C1 segment of cervical spinal cord (tissue), 14 donors: ENCODE data around the gene CEP250.
"Not testable (repeated sequence)": the region's sequence is repeated elsewhere in the genome, so short reads cannot be mapped to it uniquely, and the experiment has no call there.

Experiments used
- DNase-seq, 14 donors: peaks; one replicate each; lab custom pipeline; 2025; lab: John Stamatoyannopoulos, UW

CEP250 gene

GRCh38 chr20:35491823-35492222, 36.4 kb downstream of the CEP250 start:
- no peak for DNase-seq

GRCh38 chr20:35492352-35492751, 37.0 kb downstream of the CEP250 start:
- no peak for DNase-seq

- DNase-seq, result no peak
These were observed 41.1 kb downstream of the CEP250 start for GRCh38 chr20:35496481-35496880.

- no peak for DNase-seq
These were observed 41.9 kb downstream of the CEP250 start for GRCh38 chr20:35497320-35497719.

GRCh38 chr20:35497780-35498189, 42.4 kb downstream of the CEP250 start:
- peak in 11 of 14 donors; percentile 6 to 78 (median 54) for DNase-seq

GRCh38 chr20:35499271-35499670, 43.9 kb downstream of the CEP250 start:
- DNase-seq, result no peak

GRCh38 chr20:35502352-35502751, 47.0 kb downstream of the CEP250 start:
- peak in 1 of 14 donors; percentile 6 for DNase-seq

- DNase-seq, result no peak
These were observed 47.9 kb downstream of the CEP250 start for GRCh38 chr20:35503281-35503680.

GRCh38 chr20:35503841-35504561, 48.6 kb downstream of the CEP250 start:
- DNase-seq, result peak in 9 of 14 donors; percentile 9 to 83 (median 34)

- DNase-seq, result no peak
These were observed 49.4 kb downstream of the CEP250 start for GRCh38 chr20:35504751-35505150.

- no peak for DNase-seq
These were observed 50.8 kb downstream of the CEP250 start for GRCh38 chr20:35506179-35506578.

- DNase-seq, result no peak
These were observed 51.7 kb downstream of the CEP250 start for GRCh38 chr20:35506872-35507638.

GRCh38 chr20:35508493-35509218, 53.3 kb downstream of the CEP250 start:
- no peak for DNase-seq

- DNase-seq, result no peak
These were observed 55.7 kb downstream of the CEP250 start for GRCh38 chr20:35510951-35511735.

- DNase-seq, result peak in 2 of 14 donors; percentile 8 to 12
These were observed 56.5 kb downstream of the CEP250 start for GRCh38 chr20:35511814-35512420.

GRCh38 chr20:35514371-35514932, 59.1 kb downstream of the CEP250 start:
- no peak for DNase-seq

GRCh38 chr20:35515341-35515740, 59.9 kb downstream of the CEP250 start:
- DNase-seq, result no peak

- no peak for DNase-seq
These were observed 60.7 kb downstream of the CEP250 start for GRCh38 chr20:35515949-35516645.

GRCh38 chr20:35517125-35517524, 61.7 kb downstream of the CEP250 start:
- DNase-seq, result no peak

GRCh38 chr20:35517767-35518166, 62.4 kb downstream of the CEP250 start:
- not testable (repeated sequence) for DNase-seq
